ENCODE measurements around the gene FBXW8.

The FBXW8 gene

GRCh38 chr12:117034249-117034648 lies 123.5 kb downstream of the FBXW8 start:
- TF ChIP-seq CTCF (conservative IDR thresholded peaks at IDR 0.05) = no peak

GRCh38 chr12:117034701-117035151 lies 124.0 kb downstream of the FBXW8 start:
- peak overlapping the region; percentile 80 for H3K27ac ChIP-seq
- TF ChIP-seq CTCF (conservative IDR thresholded peaks at IDR 0.05) = no peak

More at GRCh38 chr12:117034249-117034648, 123.5 kb downstream of the FBXW8 start:
- H3K27ac ChIP-seq = peak overlapping the region; percentile 80

GRCh38 chr12:117035287-117035686 lies 124.5 kb downstream of the FBXW8 start:
- peak overlapping the region; percentile 80 for H3K27ac ChIP-seq
- TF ChIP-seq CTCF (conservative IDR thresholded peaks at IDR 0.05) = no peak

GRCh38 chr12:117036046-117036445 lies 125.3 kb downstream of the FBXW8 start:
- H3K27ac ChIP-seq = peak overlapping the region; percentile 80; the same call in 1 of the 2 replicates
- no peak for TF ChIP-seq CTCF (conservative IDR thresholded peaks at IDR 0.05)

- TF ChIP-seq CTCF (conservative IDR thresholded peaks at IDR 0.05) = no peak
- peak overlapping the region; percentile 80; the same call in 1 of the 2 replicates for H3K27ac ChIP-seq
Observed at GRCh38 chr12:117036547-117036946, 125.8 kb downstream of the FBXW8 start.

GRCh38 chr12:117037289-117038022 lies 126.7 kb downstream of the FBXW8 start:
- no peak for TF ChIP-seq CTCF (conservative IDR thresholded peaks at IDR 0.05)
- peak overlapping the region; percentile 80 for H3K27ac ChIP-seq

GRCh38 chr12:117038023-117038680 lies 127.4 kb downstream of the FBXW8 start:
- peak overlapping the region; percentile 80 for H3K27ac ChIP-seq
- no peak for TF ChIP-seq CTCF (conservative IDR thresholded peaks at IDR 0.05)

Measured in VCaP (cell line).